HG02678 (cell line): ENCODE results near the gene ARL4D.
A peak's percentile ranks its signal among the peaks of the same experiment; 100 is the strongest.
"Not testable (repeated sequence)": the region's sequence is repeated elsewhere in the genome, so short reads cannot be mapped to it uniquely, and the experiment has no call there.

Experiments
- ATAC-seq: cut with Tn5 transposase; IDR thresholded peaks from one replicate; pipeline ENCODE4 v1.9.1; 2021; ENCODE audit warnings: mild to moderate bottlenecking, moderate library complexity; ENCODE audit not compliant: unreplicated experiment

Gene ARL4D

GRCh38 chr17:43398724-43399595 lies at the start of gene ARL4D:
ARL4D (plus strand) TSS chr17:43398993; CDS start chr17:43399733, 740 bp downstream.
- peak; percentile 76 for ATAC-seq

GRCh38 chr17:43349142-43349541 lies 49.7 kb upstream of the ARL4D start:
- ATAC-seq: no peak

GRCh38 chr17:43350888-43351361 lies 47.9 kb upstream of the ARL4D start:
- no peak for ATAC-seq

GRCh38 chr17:43351691-43352090 lies 47.1 kb upstream of the ARL4D start:
- ATAC-seq: no peak

GRCh38 chr17:43352579-43353331 lies 46.0 kb upstream of the ARL4D start:
- no peak for ATAC-seq

GRCh38 chr17:43353393-43353792 lies 45.4 kb upstream of the ARL4D start:
- no peak for ATAC-seq

- no peak for ATAC-seq
Observed at GRCh38 chr17:43354371-43354770, 44.4 kb upstream of the ARL4D start.

- no peak for ATAC-seq
Observed at GRCh38 chr17:43356450-43356849, 42.3 kb upstream of the ARL4D start.

GRCh38 chr17:43356999-43357398 lies 41.8 kb upstream of the ARL4D start:
- ATAC-seq: no peak

- no peak for ATAC-seq
Observed at GRCh38 chr17:43359469-43360110, 39.2 kb upstream of the ARL4D start.

- peak; percentile 17 for ATAC-seq
Observed at GRCh38 chr17:43360376-43360738, 38.4 kb upstream of the ARL4D start.

- ATAC-seq: peak; percentile 76
Observed at GRCh38 chr17:43360739-43361505, 37.9 kb upstream of the ARL4D start.

GRCh38 chr17:43363181-43363925 lies 35.4 kb upstream of the ARL4D start:
- no peak for ATAC-seq

GRCh38 chr17:43363926-43364285 lies 34.9 kb upstream of the ARL4D start:
- no peak for ATAC-seq

GRCh38 chr17:43365356-43365755 lies 33.4 kb upstream of the ARL4D start:
- ATAC-seq: no peak

- ATAC-seq: not testable (repeated sequence)
Observed at GRCh38 chr17:43365921-43366320, 32.9 kb upstream of the ARL4D start.

GRCh38 chr17:43366891-43367736 lies 31.7 kb upstream of the ARL4D start:
- no peak for ATAC-seq

GRCh38 chr17:43367737-43368242 lies 31.0 kb upstream of the ARL4D start:
- peak; percentile 30 for ATAC-seq
